Measurements from ENCODE around the gene CD300H. TPM values are rescaled to one million over a fixed set of nuclear protein-coding genes. Genes with fewer than 3 reads are reported as not detected.
"Not testable (repeated sequence)": the region's sequence is repeated elsewhere in the genome, so short reads cannot be mapped to it uniquely, and the experiment has no call there.

Gene CD300H
- total RNA-seq, 4 donors from 2014 or later: not detected

- DNase-seq (ENCODE audit: low spot score in 2 of 2): no peak
- Histone ChIP-seq H3K9me3 (peaks cover 0 to 27% (median 0%) of the 10 kb centered on the region in 4 donors), H3K4me3 (peak overlapping the region in 1 of 4 donors; percentile 9), H3K4me1 (no peaks in the 10 kb centered on the region), H3K36me3 (no peaks in the 10 kb centered on the region), H3K27me3 (no peaks in the 10 kb centered on the region), H3K27ac (peak overlapping the region in 3 of 4 donors; percentile 50 to 79 (median 72))
- TF ChIP-seq EP300 (IDR thresholded peaks at IDR 0.05) (peak in 1 of 2 donors; percentile 44), CTCF (IDR thresholded peaks at IDR 0.05) (no peak)
- WGBS, 2 donors: 80 to 89% methylated on average over 9 of the region's 9 CpGs
Observed at GRCh38 chr17:74521701-74522201, 45.6 kb downstream of the CD300H start.

- 85 to 86% methylated on average over 21 of the region's 21 CpGs for WGBS, 2 donors
- peak in 1 of 2 donors; percentile 27 for DNase-seq (ENCODE audit: low spot score in 2 of 2)
- Histone ChIP-seq H3K27me3 (no peaks in the 10 kb centered on the region), H3K4me3 (peak overlapping the region in 1 of 4 donors; percentile 9), H3K36me3 (no peaks in the 10 kb centered on the region), H3K9me3 (peaks cover 0 to 27% (median 0%) of the 10 kb centered on the region in 4 donors), H3K27ac (peak overlapping the region in 3 of 4 donors; percentile 50 to 79 (median 72)), H3K4me1 (no peaks in the 10 kb centered on the region)
- TF ChIP-seq POLR2A (IDR thresholded peaks at IDR 0.05) (no peak), EP300 (IDR thresholded peaks at IDR 0.05) (peak; percentile 66 to 70), CTCF (IDR thresholded peaks at IDR 0.05) (no peak)
Observed at GRCh38 chr17:74520790-74521480, 46.4 kb downstream of the CD300H start.

- H3K9me3 ChIP-seq: peaks cover 0 to 27% (median 0%) of the 10 kb centered on the region in 4 donors
- peak overlapping the region in 2 of 4 donors; percentile 66 to 79 for H3K27ac ChIP-seq
- no peaks in the 10 kb centered on the region for H3K27me3 ChIP-seq
- TF ChIP-seq POLR2A (IDR thresholded peaks at IDR 0.05) (no peak), CTCF (IDR thresholded peaks at IDR 0.05) (no peak)
- no peak for DNase-seq (ENCODE audit: low spot score in 2 of 2)
- no peaks in the 10 kb centered on the region for H3K4me1 ChIP-seq
- WGBS, 2 donors: 66 to 83% methylated on average over 3 of the region's 3 CpGs
- H3K36me3 ChIP-seq: no peaks in the 10 kb centered on the region
- H3K4me3 ChIP-seq: no peak overlapping the region
Observed at GRCh38 chr17:74520016-74520434, 47.3 kb downstream of the CD300H start.

- 73 to 77% methylated on average over 6 of the region's 6 CpGs for WGBS, 2 donors
- peaks cover 0 to 20% (median 0%) of the 10 kb centered on the region in 4 donors for H3K9me3 ChIP-seq
- H3K4me1 ChIP-seq; H3K36me3 ChIP-seq; DNase-seq (ENCODE audit: low spot score in 2 of 2); H3K4me3 ChIP-seq; H3K27me3 ChIP-seq; H3K27ac ChIP-seq: not testable (repeated sequence)
Observed at GRCh38 chr17:74518413-74518981, 48.8 kb downstream of the CD300H start.

- H3K4me1 ChIP-seq: no peaks in the 10 kb centered on the region
- TF ChIP-seq CTCF (IDR thresholded peaks at IDR 0.05): no peak
- TF ChIP-seq EP300 (IDR thresholded peaks at IDR 0.05): no peak
- TF ChIP-seq POLR2A (IDR thresholded peaks at IDR 0.05): no peak
- WGBS, 2 donors: 78 to 82% methylated on average over 3 of the region's 3 CpGs
- no peak overlapping the region for H3K4me3 ChIP-seq
- H3K9me3 ChIP-seq: peaks cover 0 to 8% (median 0%) of the 10 kb centered on the region in 4 donors
- no peaks in the 10 kb centered on the region for H3K27me3 ChIP-seq
- no peak overlapping the region for H3K27ac ChIP-seq
- DNase-seq (ENCODE audit: low spot score in 2 of 2): no peak
- no peaks in the 10 kb centered on the region for H3K36me3 ChIP-seq
Observed at GRCh38 chr17:74516561-74517328, 50.6 kb downstream of the CD300H start.

All from tibial nerve (tissue), 4 donors.